Glomerular visceral epithelial cell (primary cell): ENCODE measurements around the gene CFAP45.

Experiments used
- DNase-seq: peaks from one replicate; pipeline ENCODE4 v3.0.0-alpha.2; 2016; ENCODE audit errors: extremely low spot score

The CFAP45 gene

GRCh38 chr1:159827549-159827948 is 72.4 kb downstream of the CFAP45 start:
- no peak for DNase-seq

DNA sequence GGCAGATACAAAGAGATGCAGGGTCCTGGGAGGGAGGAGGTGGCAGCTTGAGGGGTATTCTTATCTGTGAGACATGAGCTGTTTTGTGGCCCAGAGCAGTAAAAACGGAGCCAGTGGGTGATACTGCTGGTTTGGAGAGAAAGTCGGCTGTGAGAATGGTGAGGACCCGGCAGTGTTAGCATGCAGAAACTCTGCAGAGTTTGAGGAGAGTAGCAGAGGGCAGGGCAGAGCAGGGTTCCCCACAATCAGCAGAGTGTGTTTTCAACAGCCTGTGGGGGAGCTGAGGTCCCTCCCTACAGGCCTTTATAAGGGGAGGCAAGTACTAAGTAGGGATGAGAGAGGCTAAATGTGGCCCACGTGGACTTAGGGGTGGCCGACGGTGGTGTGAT is 72.9 kb downstream of the CFAP45 start:
- DNase-seq, result no peak

- DNase-seq, result no peak
These were observed 73.4 kb downstream of the CFAP45 start, which contains the start of gene SLAMF8 for GRCh38 chr1:159826441-159827101. Gene SLAMF8, plus strand, starts transcription at chr1:159826873. Its CDS starts 26 bp downstream, at chr1:159826899.

DNA sequence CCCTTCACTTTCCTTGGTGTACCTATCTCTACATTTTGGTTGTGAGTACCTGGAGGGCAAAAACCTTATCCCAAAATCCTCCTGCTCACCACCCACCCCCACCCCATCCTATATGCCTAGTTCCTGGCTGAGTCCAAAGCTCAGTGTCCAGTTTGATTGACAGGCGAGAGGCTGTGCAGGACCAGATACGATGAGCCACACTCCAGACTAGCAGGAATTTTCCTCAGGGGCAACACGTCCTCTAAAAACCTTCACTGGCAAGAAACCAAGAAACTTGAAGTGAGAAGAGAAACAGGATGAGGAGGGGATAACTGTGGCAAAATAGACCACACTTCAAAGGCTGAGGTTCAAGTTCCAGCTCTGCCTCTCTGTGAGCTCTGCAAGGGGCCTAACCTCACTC is 74.4 kb downstream of the CFAP45 start:
- DNase-seq, result no peak

- DNase-seq, result no peak
These were observed 76.6 kb downstream of the CFAP45 start for GRCh38 chr1:159823406-159823805.
